HepG2 (cell line): Measurements from ENCODE around the gene ACSF3. TPM values are rescaled to one million over a fixed set of nuclear protein-coding genes. Genes with fewer than 3 reads are reported as not detected.

ENCODE experiments used
- AGO2 ChIP-seq: fragments of 200-400 bp; formaldehyde crosslinking; optimal IDR thresholded peaks from 2 replicates; pipeline ENCODE3; 2017; ENCODE audit warnings: mild to moderate bottlenecking, low read depth, low read length, moderate library complexity
- ARNT2 ChIP-seq: sonication (generic); formaldehyde crosslinking; IDR thresholded peaks from 2 replicates; pipeline ENCODE4 v1.8.0; 2022; ENCODE audit warnings: mild to moderate bottlenecking, low read depth, missing genetic modification reagents, moderate library complexity
- ARNTL ChIP-seq: sonication (generic); formaldehyde crosslinking; IDR thresholded peaks from 2 replicates; pipeline ENCODE4 v1.4.0; 2020; ENCODE audit warnings: mild to moderate bottlenecking, missing genetic modification reagents
- BATF2 ChIP-seq: sonication (generic); formaldehyde crosslinking; IDR thresholded peaks from 2 replicates; pipeline ENCODE4 v1.8.0; 2022; ENCODE audit warnings: mild to moderate bottlenecking, missing genetic modification reagents, moderate library complexity
- CTCF ChIP-seq: sonication (generic); formaldehyde crosslinking; IDR thresholded peaks from 2 replicates; pipeline ENCODE4 v1.5.0; 2020; ENCODE audit warnings: mild to moderate bottlenecking, missing genetic modification reagents, moderate library complexity
- EED ChIP-seq: sonication (generic); formaldehyde crosslinking; IDR thresholded peaks from 2 replicates; pipeline ENCODE4 v1.5.0; 2020; ENCODE audit warnings: mild to moderate bottlenecking, missing genetic modification reagents
- HNRNPL ChIP-seq: fragments of 200-400 bp; formaldehyde crosslinking; IDR thresholded peaks from 2 replicates; pipeline ENCODE4 v1.6.1; 2017; ENCODE audit warnings: mild to moderate bottlenecking, low read depth, low read length
- JUNB ChIP-seq: sonication (generic); formaldehyde crosslinking; IDR thresholded peaks from 2 replicates; pipeline ENCODE4 v1.8.0; 2022; ENCODE audit warnings: missing genetic modification reagents, mild to moderate bottlenecking, borderline replicate concordance
- MAX ChIP-seq: IDR thresholded peaks from 2 replicates; pipeline ENCODE4 v1.6.1; 2012; ENCODE audit warnings: inconsistent platforms
- MED8 ChIP-seq: sonication (generic); formaldehyde crosslinking; IDR thresholded peaks from 2 replicates; pipeline ENCODE4 v1.8.1; 2023; ENCODE audit warnings: mild to moderate bottlenecking, missing genetic modification reagents; ENCODE audit not compliant: insufficient replicate concordance
- POLR2G ChIP-seq: fragments of 200-400 bp; formaldehyde crosslinking; IDR thresholded peaks from 2 replicates; pipeline ENCODE4 v1.6.1; 2018; ENCODE audit warnings: mild to moderate bottlenecking, low read depth, low read length, moderate library complexity
- SMAD9 ChIP-seq: sonication (generic); formaldehyde crosslinking; IDR thresholded peaks from 2 replicates; pipeline ENCODE4 v1.5.1; 2020; ENCODE audit warnings: mild to moderate bottlenecking, missing genetic modification reagents
- SP140L ChIP-seq: sonication (generic); formaldehyde crosslinking; IDR thresholded peaks from 2 replicates; pipeline ENCODE4 v1.4.0; 2020; ENCODE audit warnings: missing genetic modification reagents, borderline replicate concordance
- SRSF1 ChIP-seq: fragments of 200-400 bp; formaldehyde crosslinking; optimal IDR thresholded peaks from 2 replicates; pipeline ENCODE3; 2017; ENCODE audit warnings: mild to moderate bottlenecking, low read depth, low read length, moderate library complexity
- THAP8 ChIP-seq: sonication (generic); formaldehyde crosslinking; IDR thresholded peaks from 2 replicates; pipeline ENCODE4 v1.5.1; 2020; ENCODE audit warnings: missing genetic modification reagents, mild to moderate bottlenecking, borderline replicate concordance
- TSC22D2 ChIP-seq: sonication (generic); formaldehyde crosslinking; IDR thresholded peaks from 2 replicates; pipeline ENCODE4 v1.5.1; 2020; ENCODE audit warnings: missing genetic modification reagents, mild to moderate bottlenecking, borderline replicate concordance
- XRCC5 ChIP-seq: fragments of 200-400 bp; formaldehyde crosslinking; optimal IDR thresholded peaks from 2 replicates; pipeline ENCODE3; 2017; ENCODE audit warnings: mild to moderate bottlenecking, low read length
- ZBTB37 ChIP-seq: sonication (generic); formaldehyde crosslinking; IDR thresholded peaks from 2 replicates; pipeline ENCODE4 v1.4.0; 2020; ENCODE audit warnings: mild to moderate bottlenecking, missing genetic modification reagents
- ZNF546 ChIP-seq: sonication (generic); formaldehyde crosslinking; conservative IDR thresholded peaks from 2 replicates; pipeline ENCODE4 v1.8.1; 2023; ENCODE audit warnings: mild to moderate bottlenecking, missing genetic modification reagents
- ZNF580 ChIP-seq: IDR thresholded peaks from 2 replicates; pipeline ENCODE4 v1.6.1; 2016; ENCODE audit warnings: low read depth, borderline replicate concordance
- ZNF710 ChIP-seq: sonication (generic); formaldehyde crosslinking; IDR thresholded peaks from 2 replicates; pipeline ENCODE4 v1.5.0; 2020; ENCODE audit warnings: mild to moderate bottlenecking, missing genetic modification reagents, borderline replicate concordance
- polyA plus RNA-seq, 8 experiments: library from polyadenylated mRNA; depleted of rRNA in 3 of 8; stranded (reverse) in 7 of 8; unstranded in 1 of 8; fragments of >200 nt; fragmentation: Illumina TruSeq in 4 of 8; extraction: Trizol in 4 of 8; gene quantifications; 2 replicates each; pipeline versions ENCODE4 v1.2.1 to v1.2.3, GENCODE V29; 2011 to 2016; ENCODE audit warnings: low read depth in 4 of 8, missing spikeins in 1 of 8, mixed read lengths in 1 of 8; ENCODE audit not compliant: insufficient read depth in 1 of 8
- total RNA-seq, 5 experiments: library from RNA; depleted of rRNA; stranded (reverse); fragments of >200 nt; fragmentation: Illumina TruSeq; extraction: Trizol; gene quantifications; 2 replicates each; pipeline ENCODE4 v1.2.3, GENCODE V29; 2016; ENCODE audit warnings: low read depth in 1 of 5

Gene ACSF3
- total and polyA plus RNA-seq, 2 of the 13 experiments (the other 11 are each of a cell fraction or from before 2014, with no cell fraction given): 14.9 to 30.6 TPM

GRCh38 chr16:89199241-89200123, 105.8 kb downstream of the ACSF3 start (continued):
- TF ChIP-seq ZNF710 (CRISPR knock-in tag) (no peak), TSC22D2 (CRISPR knock-in tag) (no peak), ZNF580 (CRISPR knock-in tag) (no peak), AGO2 (peak; percentile 75), ARNTL (CRISPR knock-in tag) (no peak), MED8 (CRISPR knock-in tag) (peak; percentile 7), ARNT2 (0 out of 2 replicates have a peak, but pooled peaks have one; percentile 1), XRCC5 (peak; percentile 9), ZBTB37 (no peak), EED (CRISPR knock-in tag) (no peak), JUNB (CRISPR knock-in tag) (no peak), ZNF546 (no peak), SRSF1 (peak; percentile 16), BATF2 (CRISPR knock-in tag) (no peak), MAX (peak; percentile 53), POLR2G (peak; percentile 35; the same call in 1 of the 2 replicates), SMAD9 (CRISPR knock-in tag) (no peak), HNRNPL (peak; percentile 75; the same call in 1 of the 2 replicates), SP140L (CRISPR knock-in tag) (no peak), THAP8 (CRISPR knock-in tag) (no peak), CTCF (CRISPR knock-in tag) (0 out of 2 replicates have a peak, but pooled peaks have one; percentile 2)
